Measurements from ENCODE around the gene CAMSAP2. TPM values are rescaled to one million over a fixed set of nuclear protein-coding genes. Genes with fewer than 3 reads are reported as not detected.

CAMSAP2 gene
- total and polyA plus RNA-seq, 2 of the 8 experiments (the other 6 are each of a cell fraction or from before 2014, with no cell fraction given) = 4.2 to 27.6 TPM

GRCh38 chr1:200818248-200818647 is 79.6 kb downstream of the CAMSAP2 start:
- ChIA-PET CTCF (ENCODE audit: partially characterized antibody) (interaction anchor here (1.1 kb wide), 1 partner anchor 195 kb away, joined by 4 read pairs; no protein-coding TSS in a partner anchor), POLR2A (ENCODE audit: partially characterized antibody) (interaction anchor here (1.0 kb wide), 1 partner anchor 73 kb away, joined by 3 read pairs; no protein-coding TSS in a partner anchor)
- no peak overlapping the region for H2BK20ac ChIP-seq (ENCODE audit: low read length)
- H3K56ac ChIP-seq (replicated peaks; ENCODE audit: insufficient read length, low read depth, low read length) = no peak overlapping the region
- FAIRE-seq (no peak), DNase-seq (ENCODE audit: low read depth in 1 of 2, low spot score in 2 of 2) (no peak)
- no peaks in the 10 kb centered on the region for H3K4me1 ChIP-seq (replicated peaks in 1 of 4; ENCODE audit: control insufficient read depth in 3 of 4, insufficient read depth in 4 of 4, low read length in 3 of 4)
- no peak overlapping the region for H4K5ac ChIP-seq (ENCODE audit: insufficient read length, low read depth, low read length)
- no peaks in the 10 kb centered on the region for H3K79me1 ChIP-seq (ENCODE audit: low read depth, low read length)
- no peak overlapping the region for H2BK15ac ChIP-seq (ENCODE audit: low read length)
- no peak overlapping the region for H2AFZ ChIP-seq (ENCODE audit: low read length)
- no peak overlapping the region for H3K23ac ChIP-seq (ENCODE audit: insufficient read length)
- no peak overlapping the region for H2AK5ac ChIP-seq (ENCODE audit: low read depth, low read length)
- H4K20me1 ChIP-seq (replicated peaks in 1 of 2; ENCODE audit: control insufficient read depth in 1 of 2, insufficient read depth in 2 of 2, low read length in 2 of 2) = no peaks in the 10 kb centered on the region
- no peak overlapping the region for H3K9ac ChIP-seq (replicated peaks in 1 of 4; ENCODE audit: extremely low read depth in 1 of 4, low read depth in 3 of 4, low read length in 3 of 4)
- H3K18ac ChIP-seq (ENCODE audit: extremely low read depth, low read length) = no peak overlapping the region
- no peaks in the 10 kb centered on the region for H3K9me3 ChIP-seq (ENCODE audit: insufficient read depth in 2 of 2, low read depth in 1 of 2, low read length in 1 of 2)
- no peaks in the 10 kb centered on the region; the same call in 1 of the 2 replicates for H3K23me2 ChIP-seq (ENCODE audit: low read depth, low read length)
- no peak overlapping the region for H3K27ac ChIP-seq (ENCODE audit: low read depth, low read length)
- no peak overlapping the region for H2BK5ac ChIP-seq (ENCODE audit: low read depth, low read length)
- peaks cover 0 to 11% (median 0%) of the 10 kb centered on the region in 4 experiments; a peak in 1 of 8 replicates for H3K36me3 ChIP-seq (ENCODE audit: control insufficient read depth in 2 of 4, insufficient read depth in 4 of 4, low read length in 3 of 4)
- H2BK120ac ChIP-seq (replicated peaks; ENCODE audit: low read depth, low read length) = no peak overlapping the region
- no peaks in the 10 kb centered on the region for H3K79me2 ChIP-seq (ENCODE audit: control insufficient read depth in 1 of 2, insufficient read depth in 2 of 2, low read length in 2 of 2)
- no peak overlapping the region for H3K14ac ChIP-seq (ENCODE audit: insufficient read length)
- no peak overlapping the region for H4K8ac ChIP-seq (ENCODE audit: extremely low read depth, insufficient read depth, low read length)
- no peak overlapping the region for H2BK12ac ChIP-seq (ENCODE audit: low read depth, low read length)
- no peaks in the 10 kb centered on the region for H3K27me3 ChIP-seq (replicated peaks in 1 of 4; ENCODE audit: control insufficient read depth in 3 of 4, extremely low read depth in 1 of 4, insufficient read depth in 3 of 4, low read length in 3 of 4)
- H4K91ac ChIP-seq (replicated peaks; ENCODE audit: insufficient read length, low read length) = no peak overlapping the region
- no peak overlapping the region for H3K4me2 ChIP-seq (ENCODE audit: insufficient read depth in 1 of 2, low read depth in 2 of 2, low read length in 2 of 2)
- no peak overlapping the region for H3K4ac ChIP-seq (replicated peaks; ENCODE audit: insufficient read length, low read depth, low read length)
- H3K4me3 ChIP-seq (ENCODE audit: extremely low read depth in 1 of 4, insufficient read depth in 2 of 4, low read depth in 3 of 4, low read length in 4 of 4) = no peak overlapping the region
- WGBS, 2 experiments (ENCODE audit: extremely low coverage in 1 of 2, insufficient coverage in 1 of 2, insufficient read length in 1 of 2, insufficient replicate concordance in 2 of 2, low coverage in 1 of 2, low lambda C conversion rate in 2 of 2, missing lambda C conversion rate in 1 of 2) = 89% methylated on average over 1 of the region's 1 CpG; no CpG with 5 or more reads in 1 of the 2 experiments
- TF ChIP-seq, protein P1, sequence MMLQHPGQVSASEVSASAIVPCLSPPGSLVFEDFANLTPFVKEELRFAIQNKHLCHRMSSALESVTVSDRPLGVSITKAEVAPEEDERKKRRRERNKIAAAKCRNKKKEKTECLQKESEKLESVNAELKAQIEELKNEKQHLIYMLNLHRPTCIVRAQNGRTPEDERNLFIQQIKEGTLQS (IDR thresholded peaks at IDR 0.05; ENCODE audit: insufficient read depth, low read depth, low read length) = no peak
- TF ChIP-seq MAFK (IDR thresholded peaks at IDR 0.05; ENCODE audit: low read depth, low read length) = no peak
- TF ChIP-seq GABPA (IDR thresholded peaks at IDR 0.05; ENCODE audit: borderline replicate concordance, insufficient read depth, low read length) = no peak
- no peak for TF ChIP-seq SIX5 (IDR thresholded peaks at IDR 0.05; ENCODE audit: low read depth, low read length)
- TF ChIP-seq JUND (IDR thresholded peaks at IDR 0.05; ENCODE audit: low read length) = no peak
- no peak for TF ChIP-seq TAF7 (optimal IDR thresholded peaks at IDR 0.05; ENCODE audit: borderline replicate concordance, low read depth, low read length)
- no peak for TF ChIP-seq POLR2A (IDR thresholded peaks at IDR 0.05; ENCODE audit: control extremely low read depth in 1 of 2, low read depth in 2 of 2, low read length in 2 of 2)
- TF ChIP-seq CHD1 (IDR thresholded peaks at IDR 0.05; ENCODE audit: low read depth, low read length) = no peak
- no peak for TF ChIP-seq TAF1 (IDR thresholded peaks at IDR 0.05; ENCODE audit: low read depth, low read length)
- TF ChIP-seq SRF (IDR thresholded peaks at IDR 0.05; ENCODE audit: low read depth, low read length) = no peak
- no peak for TF ChIP-seq SIN3A (conservative IDR thresholded peaks at IDR 0.05 in 1 of 2, IDR thresholded peaks at IDR 0.05 in 1 of 2; ENCODE audit: low read depth in 1 of 2, low read length in 2 of 2)
- no peak for TF ChIP-seq CBX8 (IDR thresholded peaks at IDR 0.05; ENCODE audit: borderline replicate concordance, low read depth, low read length)
- TF ChIP-seq BRCA1 (IDR thresholded peaks at IDR 0.05; ENCODE audit: low read depth, low read length) = no peak
- no peak for TF ChIP-seq CTBP2 (IDR thresholded peaks at IDR 0.05; ENCODE audit: borderline replicate concordance, insufficient read depth, insufficient read length, low read length)
- no peak for TF ChIP-seq TCF12 (IDR thresholded peaks at IDR 0.05; ENCODE audit: low read depth, low read length)
